HFF-Myc (cell line): ENCODE measurements around the gene AFF3.

Experiments used
- DNase-seq: peaks from one replicate; pipeline ENCODE4 v3.0.0-alpha.2; 2011; ENCODE audit warnings: low read depth; ENCODE audit errors: extremely low read depth
- H3K4me3 ChIP-seq: replicated peaks from 2 replicates; pipeline ENCODE4 v1.5.1; 2011; ENCODE audit warnings: low read depth, mild to moderate bottlenecking, control low read depth, low read length
- CTCF ChIP-seq: IDR thresholded peaks from 2 replicates; pipeline ENCODE4 v1.5.1; 2012; ENCODE audit warnings: mild to moderate bottlenecking, low read depth, low read length, control low read depth; ENCODE audit errors: missing control alignments

Gene AFF3

GRCh38 chr2:99621106-99621505, 521.3 kb downstream of the AFF3 start:
- no peak for TF ChIP-seq CTCF
- H3K4me3 ChIP-seq = no peak overlapping the region
- no peak for DNase-seq

GRCh38 chr2:99619151-99619550, 523.2 kb downstream of the AFF3 start:
- no peak for DNase-seq
- TF ChIP-seq CTCF = no peak
- H3K4me3 ChIP-seq = no peak overlapping the region

DNA sequence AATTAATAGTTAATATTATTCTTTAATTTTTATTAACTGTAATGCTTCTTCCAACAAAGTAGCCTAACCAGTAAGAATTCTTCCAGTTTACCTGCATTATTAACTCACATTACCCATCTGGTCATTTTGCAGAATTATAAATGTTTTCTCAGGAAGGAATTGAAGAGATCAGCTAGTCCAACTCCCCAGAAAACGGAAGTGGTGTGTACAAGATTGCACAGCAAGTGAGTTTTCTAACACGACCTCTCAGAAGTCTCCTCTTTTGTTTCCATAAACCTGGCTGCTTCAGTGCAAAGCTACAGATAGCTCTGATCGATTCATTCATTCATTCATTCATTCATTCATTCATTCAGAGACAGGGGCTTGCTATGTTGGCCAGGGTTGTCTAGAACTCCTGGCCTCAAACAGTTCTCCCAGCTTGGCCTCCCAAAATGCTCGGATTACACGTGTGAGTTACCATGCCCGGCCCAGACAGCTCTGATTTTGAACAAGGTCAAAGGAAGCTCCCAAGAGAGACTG, 523.8 kb downstream of the AFF3 start:
- DNase-seq = no peak
- no peak overlapping the region for H3K4me3 ChIP-seq
- no peak for TF ChIP-seq CTCF

DNA sequence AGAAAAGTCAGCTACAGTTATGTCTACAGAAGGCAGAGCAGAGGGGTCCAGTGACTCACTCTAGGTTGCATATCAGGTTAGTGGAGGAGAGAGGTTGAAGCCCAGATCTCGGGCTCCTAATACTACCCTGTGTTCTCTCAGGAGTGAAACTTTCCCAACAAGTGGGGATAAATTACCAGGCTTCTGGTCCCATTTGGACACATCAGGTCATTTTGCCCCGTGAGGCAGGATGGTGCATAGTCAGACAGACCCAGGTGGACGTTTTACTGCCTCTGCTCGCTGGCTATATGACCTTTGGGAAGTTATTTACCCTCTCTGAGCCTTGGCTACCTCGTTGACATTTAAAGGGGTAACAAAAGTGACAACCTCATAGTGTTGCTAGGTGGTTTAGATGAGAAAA, 524.6 kb downstream of the AFF3 start:
- no peak for DNase-seq
- TF ChIP-seq CTCF = no peak
- H3K4me3 ChIP-seq = no peak overlapping the region

DNA sequence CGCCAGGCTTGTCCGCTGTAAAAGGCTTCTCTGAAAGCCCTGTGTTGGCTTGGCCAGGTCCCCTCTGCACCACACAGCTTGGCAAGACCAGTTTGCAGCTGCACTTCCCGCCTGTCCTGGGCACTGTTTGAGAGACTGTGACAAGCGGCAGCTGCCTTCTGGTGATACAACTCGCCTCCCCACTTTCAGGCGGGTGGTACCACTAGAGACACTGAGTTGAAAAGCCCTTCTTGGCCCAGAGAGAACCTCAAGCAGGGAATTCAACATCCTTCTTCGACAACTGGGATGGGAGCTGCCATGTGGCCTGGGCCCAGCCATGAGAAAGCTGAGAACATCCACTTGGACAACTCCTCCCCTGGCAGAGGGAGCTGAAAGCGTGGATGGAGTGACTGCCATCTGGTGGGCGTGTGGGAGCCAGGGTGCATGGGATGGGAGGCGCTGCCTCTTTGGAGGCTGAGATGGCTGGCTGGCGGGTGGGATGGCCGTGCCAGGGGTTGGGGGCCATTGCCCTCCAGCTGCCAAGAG, 527.1 kb downstream of the AFF3 start:
- no peak for DNase-seq
- no peak overlapping the region for H3K4me3 ChIP-seq
- TF ChIP-seq CTCF = no peak

DNA sequence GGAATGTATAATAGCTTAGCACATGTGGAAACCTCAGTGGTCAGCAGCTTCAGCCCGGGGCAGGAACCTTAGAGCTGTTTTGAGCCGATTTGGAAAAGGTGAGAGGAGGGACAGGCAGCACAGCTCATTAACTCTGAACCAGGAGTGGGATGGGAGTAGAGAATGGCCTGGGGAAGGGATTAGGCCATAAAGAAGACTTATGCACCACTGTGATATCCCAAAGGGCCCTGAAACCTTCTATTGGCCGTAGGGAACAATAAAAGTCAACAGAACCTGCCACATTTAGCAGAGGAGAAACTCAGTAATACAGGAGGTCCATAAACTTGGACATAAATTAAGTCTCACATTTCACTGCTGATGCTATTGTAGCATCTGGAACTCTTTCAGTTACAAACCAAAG, 528.4 kb downstream of the AFF3 start:
- H3K4me3 ChIP-seq = no peak overlapping the region
- DNase-seq = no peak
- no peak for TF ChIP-seq CTCF

DNA sequence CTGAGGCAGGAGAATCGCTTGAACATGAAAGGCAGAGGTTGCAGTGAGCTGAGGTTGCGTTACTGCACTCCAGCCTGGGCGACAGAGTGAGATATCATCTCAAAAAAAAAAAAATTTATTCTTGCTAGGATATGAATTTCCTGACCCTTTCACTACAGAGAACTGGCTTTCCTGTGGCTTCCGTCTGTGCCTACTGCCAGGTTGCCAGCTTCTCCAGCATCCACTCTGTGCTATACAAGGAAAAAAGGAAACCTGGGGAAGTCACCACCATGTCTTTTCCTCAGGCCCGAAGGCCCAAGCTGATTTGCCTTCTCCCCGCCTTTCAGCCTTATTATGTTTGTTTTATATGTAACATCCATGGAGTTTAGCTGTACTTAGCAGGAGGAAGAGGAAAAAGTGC, 530.6 kb downstream of the AFF3 start:
- no peak for TF ChIP-seq CTCF
- DNase-seq = no peak
- H3K4me3 ChIP-seq = no peak overlapping the region
